GDM1 (cell line): ENCODE results near the gene CHTOP.

Experiments used
- DNase-seq: peaks from one replicate; lab custom pipeline; 2025; lab: John Stamatoyannopoulos, UW

Gene CHTOP

GRCh38 chr1:153688736-153689328 lies 55.0 kb downstream of the CHTOP start:
- no peak for DNase-seq

GRCh38 chr1:153693466-153693865 lies 59.6 kb downstream of the CHTOP start:
- DNase-seq: no peak
